ENCODE results near the gene OTUD1. TPM values are rescaled to one million over a fixed set of nuclear protein-coding genes. Genes with fewer than 3 reads are reported as not detected.

OTUD1 gene
- 2.7 and 4.6 TPM in 2 replicates for total RNA-seq

GRCh38 chr10:23438547-23439451 lies at the start of gene OTUD1:
TSS of gene OTUD1 (plus strand) at chr10:23439075. CDS start at chr10:23439458, 383 bp downstream.

Other genes starting within 250 kb of the OTUD1 start
- not detected in 2 replicates for gene PTF1A, start 246.8 kb upstream of the OTUD1 start, total RNA-seq
- gene C10orf67, start 94.3 kb upstream of the OTUD1 start, total RNA-seq: under 0.01 TPM in 1 of 2 replicates, not detected in the other